Posterior cingulate gyrus (tissue), 11 donors: ENCODE results near the gene PSME2.
A peak's percentile ranks its signal among the peaks of the same experiment; 100 is the strongest.
"Not testable (repeated sequence)": the region's sequence is repeated elsewhere in the genome, so short reads cannot be mapped to it uniquely, and the experiment has no call there.

Source experiments
- DNase-seq, 10 donors: peaks; one replicate each; pipeline versions ENCODE4 v3.0.0 to v3.0.0-alpha.2; 2020 to 2021; ENCODE audit warnings: mixed read lengths in 3 of 10
- intact Hi-C: fragments of 100-400 bp; cut with DNase I; formaldehyde crosslinking; loops from one replicate; pipeline ENCODE4 v1.15.1; 2023

PSME2 gene

DNA sequence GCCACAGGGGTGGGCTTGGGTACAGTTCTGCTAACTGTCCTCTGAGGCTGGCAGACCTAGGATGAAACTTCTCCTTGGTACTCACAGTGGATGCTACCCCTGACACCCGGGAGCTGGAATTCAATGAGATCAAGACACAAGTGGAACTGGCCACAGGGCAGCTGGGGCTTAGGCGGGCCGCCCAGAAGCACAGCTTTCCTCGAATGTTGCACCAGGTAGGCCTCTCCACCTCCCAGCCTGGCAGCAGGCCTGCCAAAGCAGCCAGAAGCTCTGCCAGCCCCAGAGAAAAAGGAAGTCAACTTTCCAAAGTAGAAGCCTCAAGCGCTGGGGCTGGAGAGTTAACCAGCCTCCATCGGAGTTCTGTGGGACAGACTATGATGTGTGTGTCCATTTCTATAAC lies 29.2 kb downstream of the PSME2 start:
- intact Hi-C loops, result no loop called here
- DNase-seq, result peak in 2 of 10 donors; percentile 52 to 62

DNA sequence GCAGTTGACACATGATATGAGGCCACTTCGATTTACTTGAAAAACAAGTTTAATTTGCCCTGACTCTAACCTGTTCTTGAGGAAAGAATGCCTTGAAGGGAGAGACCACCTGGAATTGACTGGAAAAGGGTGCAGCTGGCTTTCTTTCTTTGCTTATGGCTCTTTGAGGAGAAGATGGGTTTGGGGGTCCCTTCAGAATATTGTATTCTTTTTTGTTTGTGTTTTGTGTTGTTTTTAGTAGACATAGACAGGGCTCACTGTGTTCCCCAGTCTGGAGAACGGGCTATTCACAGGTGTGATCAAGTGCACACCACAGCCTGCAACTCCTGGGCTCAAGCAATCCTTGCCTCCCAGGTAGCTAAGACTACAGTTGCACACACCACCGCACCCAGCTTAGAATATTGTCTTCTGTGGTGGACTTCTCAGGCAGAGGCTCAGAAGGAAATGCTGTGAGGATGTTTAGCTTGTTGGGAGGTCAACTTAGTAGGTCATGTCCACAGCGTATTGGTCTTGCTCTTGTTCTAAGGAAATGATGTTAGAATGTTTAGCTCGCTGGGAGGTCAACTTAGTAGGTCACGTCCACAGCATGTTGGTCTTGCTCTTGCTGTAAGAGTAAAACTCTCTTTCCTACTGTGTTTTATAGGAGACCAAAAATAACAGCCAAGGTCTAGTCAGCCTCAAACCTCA lies 30.1 kb downstream of the PSME2 start:
- peak in 1 of 10 donors; percentile 7 for DNase-seq
- intact Hi-C loops, result no loop called here

DNA sequence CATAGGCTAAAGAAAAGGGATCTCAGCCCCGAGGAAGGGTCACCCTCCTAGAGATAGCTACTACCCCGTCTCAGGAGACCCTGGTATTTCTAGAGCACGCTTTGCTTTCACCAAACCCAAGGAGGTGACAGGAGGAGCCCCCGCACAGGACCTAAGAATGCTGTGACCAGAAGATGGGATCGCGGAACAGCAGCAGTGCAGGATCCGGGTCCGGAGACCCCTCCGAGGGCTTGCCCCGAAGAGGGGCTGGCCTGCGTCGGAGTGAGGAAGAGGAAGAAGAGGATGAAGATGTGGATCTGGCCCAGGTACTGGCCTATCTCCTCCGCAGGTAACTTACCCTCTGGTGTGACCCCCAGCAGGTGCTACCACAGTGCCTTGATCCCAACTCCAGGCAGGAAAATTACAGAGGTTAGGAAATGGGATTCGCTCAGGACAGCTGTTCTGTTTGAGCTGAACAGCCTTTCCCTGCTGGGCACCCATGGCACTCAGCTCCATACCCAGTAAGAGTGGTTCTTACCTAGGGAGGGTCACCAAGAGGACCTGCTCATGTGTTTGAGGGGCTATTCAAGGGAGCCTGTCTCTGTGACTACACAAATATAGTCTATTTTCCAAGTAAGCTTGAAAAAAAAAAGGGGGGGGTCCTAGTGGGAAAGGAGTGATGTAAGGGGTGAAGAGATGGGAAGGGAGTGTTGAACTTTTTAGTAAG lies 30.8 kb downstream of the PSME2 start:
- peak in 2 of 10 donors; percentile 64 to 76 for DNase-seq
- intact Hi-C loops, result loop anchor here (2.0 kb wide), 1 partner anchor 25 kb away; the partner anchor contains the start of gene EMC9

DNA sequence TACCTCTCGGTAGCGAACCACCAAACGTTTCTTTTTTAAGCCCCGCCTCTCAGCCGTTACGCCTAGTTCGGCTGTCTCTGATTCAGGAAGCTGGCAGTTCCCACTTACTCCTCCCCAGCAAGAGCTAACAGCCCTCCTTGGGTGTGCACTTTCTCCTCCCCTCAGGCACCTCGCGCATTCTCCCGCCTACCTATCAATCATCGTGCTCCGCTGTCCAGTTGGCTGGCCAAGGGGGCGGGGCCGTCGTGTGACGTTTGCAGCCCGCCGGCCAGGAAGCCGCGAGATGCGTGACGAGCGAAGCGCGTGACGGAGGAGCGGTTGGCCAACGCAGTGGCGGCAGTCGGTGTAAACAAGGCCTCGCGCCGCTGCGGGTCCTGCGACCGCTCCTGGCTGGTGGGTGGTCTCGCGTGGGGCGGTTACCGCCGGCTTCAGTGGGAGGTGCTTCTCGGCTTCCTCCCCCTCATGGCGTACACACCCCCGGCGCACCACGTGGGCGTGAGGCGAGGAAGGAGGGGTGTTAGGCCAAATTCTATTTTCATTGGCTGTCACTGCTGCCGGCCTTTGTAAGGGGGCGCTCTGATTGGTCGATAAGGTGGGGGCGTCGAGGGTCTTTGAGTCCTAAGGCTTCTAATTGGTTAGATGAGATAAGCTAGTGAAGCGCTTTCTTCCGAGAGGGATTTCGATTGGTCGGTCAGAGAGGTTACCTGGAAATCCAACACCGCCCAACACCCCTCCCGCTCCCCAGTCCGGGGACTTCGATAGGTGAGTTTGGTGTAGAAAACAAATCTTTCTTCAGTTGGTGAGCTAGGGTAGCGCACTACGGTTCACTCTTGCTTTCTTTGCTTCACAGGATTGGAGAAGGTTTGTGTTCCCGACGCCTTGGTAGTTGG lies 31.6 kb downstream of the PSME2 start, which contains the start of the genes DCAF11 and NRL:
Gene DCAF11 (plus strand): TSS at position 246 of the 890 bp plus-strand sequence. CDS start 818 bp downstream, outside the sequence.
Gene NRL (minus strand): TSS at position 418 of the 890 bp plus-strand sequence. CDS start 32,101 bp downstream, outside the sequence.
- peak; percentile 96 to 100 (median 97) for DNase-seq
- intact Hi-C loops, result loop anchor here (1.0 to 2.0 kb wide), 3 partner anchors 26 to 47 kb away; partner anchors contain the start of genes EMC9, IRF9 and RNF31

DNA sequence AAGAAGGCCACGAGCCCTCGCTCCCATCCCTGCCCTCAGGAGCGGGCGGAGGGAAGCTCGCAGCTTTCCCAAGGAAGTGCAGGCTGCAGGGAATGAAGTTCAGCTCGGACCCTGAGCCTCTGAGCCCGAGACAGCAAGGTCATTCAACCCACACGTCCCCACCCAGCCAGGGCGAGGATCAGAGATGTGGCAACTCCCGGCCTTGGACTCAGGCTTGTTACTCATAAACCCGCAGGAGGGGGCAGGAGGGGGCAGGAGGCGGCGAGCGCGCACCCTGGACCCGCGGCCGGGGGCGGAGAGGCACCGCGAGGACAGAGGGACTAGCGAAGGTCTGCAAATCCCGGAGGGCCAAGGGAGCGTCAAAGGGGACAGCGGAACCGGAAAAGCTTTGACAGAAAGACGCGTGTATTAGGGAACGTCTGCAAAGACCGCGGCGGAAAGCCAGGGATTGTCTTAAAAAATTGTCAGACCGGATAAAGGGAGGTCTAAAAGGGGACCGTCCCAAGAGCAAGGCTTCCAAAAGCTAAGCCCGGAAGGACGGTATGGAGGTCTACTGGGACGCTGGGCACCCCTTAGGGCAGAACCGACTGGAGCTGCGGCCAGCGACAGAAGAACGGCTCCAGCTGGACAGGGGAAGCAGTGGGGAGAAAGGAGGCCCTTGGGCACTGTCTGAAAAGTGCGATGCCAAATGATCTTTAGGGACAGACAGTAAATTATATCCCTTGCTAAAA lies 32.4 kb downstream of the PSME2 start:
- intact Hi-C loops, result loop anchor here (1.0 to 2.0 kb wide), 3 partner anchors 27 to 47 kb away; partner anchors contain the start of genes EMC9, IRF9 and RNF31
- peak; percentile 63 to 96 (median 79) for DNase-seq

DNA sequence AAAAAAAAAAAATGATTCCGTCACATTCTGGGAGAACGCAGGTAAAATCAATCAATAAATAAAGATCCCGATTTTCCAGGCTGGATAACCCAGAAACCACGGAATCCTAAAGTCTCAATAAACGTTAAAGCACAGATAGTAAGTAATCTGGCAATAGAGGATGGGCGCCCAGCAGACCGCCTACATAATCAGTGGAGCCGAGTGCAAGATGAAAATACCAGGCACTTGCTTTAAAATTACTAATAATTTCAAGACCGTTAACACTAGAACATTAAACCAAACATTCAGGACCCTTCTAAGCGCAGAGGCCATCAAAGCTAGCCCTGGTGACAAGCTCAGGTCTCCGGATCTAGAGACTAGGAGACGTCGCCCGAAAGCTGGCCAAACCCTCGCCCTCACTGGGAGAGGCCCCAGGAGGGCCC lies 33.0 kb downstream of the PSME2 start:
- peak in 1 of 10 donors; percentile 55 for DNase-seq
- intact Hi-C loops, result no loop called here

DNA sequence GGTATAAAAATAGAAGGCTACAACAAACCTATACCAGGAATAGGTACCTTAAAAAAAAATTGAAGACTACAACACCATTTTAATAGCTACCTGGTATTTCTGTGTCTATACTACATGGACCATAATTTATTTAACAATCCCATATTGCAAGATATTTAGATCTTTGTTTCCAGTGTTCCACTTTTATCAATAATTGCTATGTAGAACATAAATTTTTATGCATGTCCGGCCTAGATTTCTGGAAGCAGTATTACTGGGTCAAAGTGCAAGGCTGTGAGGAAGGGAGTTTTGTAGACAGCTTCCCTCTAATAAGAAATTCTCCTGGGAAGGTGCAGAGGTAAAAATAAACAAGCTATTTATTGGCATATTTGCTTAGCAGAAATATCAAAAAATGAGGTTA lies 35.9 kb downstream of the PSME2 start:
- intact Hi-C loops, result no loop called here
- no peak for DNase-seq

DNA sequence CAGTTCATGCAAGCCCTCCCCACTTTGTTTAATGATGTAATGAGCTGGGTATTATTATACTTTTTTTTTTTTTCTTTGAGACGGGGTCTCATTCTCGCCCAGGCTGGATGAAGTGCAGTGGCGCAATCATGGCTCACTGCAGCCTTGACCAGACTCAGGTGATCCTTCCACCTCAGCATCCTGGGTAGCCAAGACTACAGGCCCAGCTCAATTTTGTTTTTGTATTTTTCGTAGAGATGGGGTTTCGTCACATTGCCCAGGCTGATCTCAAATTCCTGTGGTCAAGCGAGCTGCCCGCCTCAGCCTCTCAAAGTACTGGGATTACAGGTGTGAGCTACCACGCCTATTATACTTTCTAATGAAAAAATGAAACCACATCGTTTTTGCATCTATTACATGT lies 36.4 kb downstream of the PSME2 start:
- intact Hi-C loops, result no loop called here
- DNase-seq, result peak in 1 of 10 donors; percentile 34

DNA sequence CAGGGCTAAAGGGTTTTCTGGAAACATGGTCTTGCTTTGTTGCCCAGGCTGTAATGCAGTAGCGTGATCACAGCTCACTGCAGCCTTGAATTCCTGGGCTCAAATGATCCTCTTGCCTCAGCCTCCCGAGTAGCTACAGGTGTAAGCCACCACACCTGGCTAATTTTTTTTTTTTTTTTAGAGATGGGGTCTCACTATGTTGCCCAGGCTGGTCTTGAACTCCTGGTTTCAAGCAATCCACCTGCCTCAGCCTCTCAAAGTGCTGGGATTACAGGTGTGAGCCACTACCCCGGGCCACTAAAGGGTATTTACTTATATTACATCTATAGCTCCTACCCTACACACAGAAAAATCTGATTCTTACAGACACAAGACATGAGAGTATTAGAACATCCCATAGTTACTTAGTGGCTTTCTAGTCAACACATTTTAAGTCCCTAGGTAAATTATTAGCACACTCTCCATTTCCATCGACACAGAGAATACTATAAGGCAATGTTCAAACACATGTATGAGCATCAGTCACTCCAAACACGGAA lies 38.0 kb downstream of the PSME2 start:
- no peak for DNase-seq
- intact Hi-C loops, result no loop called here

DNA sequence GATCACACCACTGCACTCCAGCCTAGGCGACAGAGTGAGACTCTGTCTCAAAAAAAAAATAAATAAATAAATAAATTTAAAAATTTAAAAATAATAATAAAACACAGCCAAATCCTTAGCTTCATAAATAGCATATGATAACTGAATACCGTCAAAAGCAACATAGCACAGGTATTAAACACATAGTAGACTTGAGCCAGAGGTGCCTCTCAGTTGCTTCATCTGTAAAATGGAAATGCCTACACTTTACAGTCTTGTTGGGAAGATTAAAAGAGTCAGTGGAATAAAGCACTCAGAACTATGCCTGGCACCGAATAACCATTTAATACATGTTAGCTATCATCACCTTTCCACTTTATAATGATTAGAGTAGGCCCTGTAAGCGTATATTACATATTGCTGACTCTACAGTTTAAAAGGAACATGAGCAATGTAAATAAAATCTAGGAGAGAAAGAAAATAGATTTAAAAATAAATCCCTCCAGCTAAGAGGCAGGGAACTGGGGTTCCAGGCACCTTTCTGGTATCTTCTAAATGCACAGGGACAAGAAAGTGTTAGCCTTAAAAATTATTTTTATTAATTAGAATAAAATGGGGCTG lies 39.6 kb downstream of the PSME2 start:
- intact Hi-C loops, result no loop called here

DNA sequence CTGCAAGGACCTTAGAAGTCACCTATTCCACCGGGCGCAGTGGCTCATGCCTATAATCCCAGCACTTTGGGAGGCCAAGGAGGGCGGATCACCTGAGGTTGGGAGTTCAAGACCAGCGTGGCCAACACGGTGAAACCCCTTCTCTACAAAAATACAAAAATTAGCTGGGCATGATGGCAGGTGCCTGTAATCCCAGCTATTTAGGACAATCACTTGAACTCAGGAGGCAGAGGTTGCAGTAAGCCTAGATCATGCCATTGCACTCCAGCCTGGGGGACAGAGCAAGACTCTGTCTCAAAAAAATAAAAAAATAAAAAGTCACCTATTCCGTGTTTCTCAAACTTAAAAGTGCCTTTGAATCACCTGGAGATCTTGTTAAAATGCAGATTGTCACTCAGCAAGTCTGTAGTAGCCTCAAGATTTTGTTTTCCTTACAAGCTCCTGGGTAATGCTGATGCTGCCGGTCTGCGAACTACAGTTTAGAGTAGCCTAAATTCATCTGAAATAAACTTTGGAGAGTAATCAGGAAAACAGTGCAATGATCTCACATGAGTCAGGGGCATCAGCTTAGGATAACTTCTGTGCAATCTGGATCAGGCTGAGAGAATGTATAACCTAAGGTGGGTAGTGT lies 40.7 kb downstream of the PSME2 start:
- intact Hi-C loops, result not testable (repeated sequence)
- DNase-seq, result peak in 1 of 10 donors; percentile 18

More for the DNA sequence above, 39.6 kb downstream of the PSME2 start:
- DNase-seq, result no peak

DNA sequence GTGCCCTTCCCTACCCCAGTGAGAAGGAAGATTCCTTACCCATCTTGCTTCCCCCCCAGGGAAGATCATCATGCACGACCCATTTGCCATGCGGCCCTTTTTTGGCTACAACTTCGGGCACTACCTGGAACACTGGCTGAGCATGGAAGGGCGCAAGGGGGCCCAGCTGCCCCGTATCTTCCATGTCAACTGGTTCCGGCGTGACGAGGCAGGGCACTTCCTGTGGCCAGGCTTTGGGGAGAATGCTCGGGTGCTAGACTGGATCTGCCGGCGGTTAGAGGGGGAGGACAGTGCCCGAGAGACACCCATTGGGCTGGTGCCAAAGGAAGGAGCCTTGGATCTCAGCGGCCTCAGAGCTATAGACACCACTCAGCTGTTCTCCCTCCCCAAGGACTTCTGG lies 43.0 kb downstream of the PSME2 start:
- intact Hi-C loops, result no loop called here
- DNase-seq, result peak in 2 of 10 donors; percentile 33 to 62

DNA sequence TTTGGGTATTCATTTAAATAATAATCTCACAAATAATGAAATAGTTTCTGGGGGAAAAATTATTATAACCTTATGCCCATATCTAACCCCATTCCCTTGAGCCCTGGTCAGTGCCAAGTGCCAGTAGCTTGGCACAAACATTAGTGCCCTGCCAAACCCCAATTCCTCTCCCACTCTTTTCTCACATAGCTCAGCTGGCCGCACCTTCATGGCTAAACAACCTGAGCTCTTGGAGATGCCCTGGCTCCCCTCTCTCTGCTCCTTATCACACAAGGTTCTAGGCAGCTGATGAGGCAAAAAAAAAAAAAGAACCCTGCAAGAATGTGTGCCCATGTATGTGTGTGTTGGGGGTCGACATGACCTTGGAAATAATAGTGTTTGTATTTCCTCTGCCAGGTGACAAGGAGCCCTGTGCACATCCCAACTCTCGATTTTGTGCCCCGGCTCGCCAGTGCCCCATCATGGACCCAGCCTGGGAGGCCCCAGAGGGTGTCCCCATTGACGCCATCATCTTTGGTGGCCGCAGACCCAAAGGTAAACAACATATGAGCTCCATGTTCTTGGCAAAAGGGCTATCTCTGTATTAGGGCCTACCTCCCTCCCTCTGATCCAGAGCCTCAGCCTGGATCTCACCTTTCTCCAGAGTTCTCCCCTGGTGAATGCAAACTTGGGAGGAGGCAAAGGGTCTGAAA lies 43.9 kb downstream of the PSME2 start:
- DNase-seq, result peak in 3 of 10 donors; percentile 5 to 63 (median 52)
- intact Hi-C loops, result no loop called here

DNA sequence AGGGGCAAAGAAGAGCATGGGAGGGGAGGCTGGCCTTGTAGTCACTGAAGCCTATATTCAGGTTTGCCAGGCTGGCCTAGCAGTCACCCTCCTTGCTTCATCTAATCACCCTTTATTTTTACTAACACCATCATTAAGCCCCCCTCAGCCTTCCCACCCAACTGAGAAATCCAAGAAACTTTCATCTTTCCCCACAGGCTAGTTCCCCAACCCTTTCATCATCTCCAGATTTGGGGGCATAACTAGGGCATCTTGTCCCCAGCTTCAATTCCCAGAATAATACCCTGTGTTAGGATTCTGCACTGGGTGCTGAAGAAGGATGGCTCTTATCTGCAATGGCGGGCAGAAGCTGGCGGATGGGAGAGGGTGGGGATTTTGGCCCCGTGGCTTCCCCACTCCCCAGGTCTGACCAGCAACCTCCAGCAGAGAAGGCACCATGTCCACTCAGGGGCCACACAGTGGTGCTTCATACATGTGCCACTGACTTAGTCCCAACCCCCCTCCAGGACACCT lies 45.4 kb downstream of the PSME2 start:
- intact Hi-C loops, result no loop called here
- peak in 2 of 10 donors; percentile 7 to 12 for DNase-seq

DNA sequence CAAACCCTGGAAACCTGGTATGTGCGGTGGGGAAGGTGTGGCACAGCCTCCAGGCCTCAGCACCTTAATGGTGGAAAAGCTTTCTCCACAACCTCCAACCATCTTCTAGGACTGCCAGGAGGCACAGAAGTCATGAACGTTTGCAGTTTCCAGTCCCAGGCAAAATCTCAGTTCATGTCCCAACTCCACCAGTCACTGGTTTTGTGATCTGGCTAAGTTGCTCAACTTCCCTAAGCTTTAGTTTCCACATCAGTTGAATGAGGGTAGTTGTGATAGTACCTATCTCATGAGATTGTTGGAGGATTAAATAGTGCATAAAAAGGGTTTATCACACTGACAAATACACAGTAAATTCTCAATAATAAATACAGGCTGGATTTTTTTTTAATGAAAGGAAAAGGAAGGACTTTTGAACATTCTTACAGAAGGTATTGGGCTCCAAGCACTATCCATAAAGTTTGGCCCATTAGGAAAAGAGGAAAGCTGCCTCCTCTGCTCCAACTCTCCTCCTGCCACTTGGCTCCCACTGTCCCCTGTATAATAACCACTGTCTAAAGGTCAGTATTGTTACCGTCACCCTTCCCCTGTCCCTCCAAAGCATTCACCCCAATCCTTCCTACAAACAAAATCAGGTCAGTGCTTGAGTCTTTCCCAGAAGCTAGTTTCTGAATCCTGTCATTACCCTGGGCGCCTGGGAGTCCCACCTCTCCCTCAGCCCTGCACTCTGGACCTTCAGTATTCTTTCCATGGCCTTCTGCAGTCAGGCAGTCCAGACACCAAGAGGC lies 46.0 kb downstream of the PSME2 start:
- DNase-seq, result peak in 2 of 10 donors; percentile 2 to 9
- intact Hi-C loops, result no loop called here

DNA sequence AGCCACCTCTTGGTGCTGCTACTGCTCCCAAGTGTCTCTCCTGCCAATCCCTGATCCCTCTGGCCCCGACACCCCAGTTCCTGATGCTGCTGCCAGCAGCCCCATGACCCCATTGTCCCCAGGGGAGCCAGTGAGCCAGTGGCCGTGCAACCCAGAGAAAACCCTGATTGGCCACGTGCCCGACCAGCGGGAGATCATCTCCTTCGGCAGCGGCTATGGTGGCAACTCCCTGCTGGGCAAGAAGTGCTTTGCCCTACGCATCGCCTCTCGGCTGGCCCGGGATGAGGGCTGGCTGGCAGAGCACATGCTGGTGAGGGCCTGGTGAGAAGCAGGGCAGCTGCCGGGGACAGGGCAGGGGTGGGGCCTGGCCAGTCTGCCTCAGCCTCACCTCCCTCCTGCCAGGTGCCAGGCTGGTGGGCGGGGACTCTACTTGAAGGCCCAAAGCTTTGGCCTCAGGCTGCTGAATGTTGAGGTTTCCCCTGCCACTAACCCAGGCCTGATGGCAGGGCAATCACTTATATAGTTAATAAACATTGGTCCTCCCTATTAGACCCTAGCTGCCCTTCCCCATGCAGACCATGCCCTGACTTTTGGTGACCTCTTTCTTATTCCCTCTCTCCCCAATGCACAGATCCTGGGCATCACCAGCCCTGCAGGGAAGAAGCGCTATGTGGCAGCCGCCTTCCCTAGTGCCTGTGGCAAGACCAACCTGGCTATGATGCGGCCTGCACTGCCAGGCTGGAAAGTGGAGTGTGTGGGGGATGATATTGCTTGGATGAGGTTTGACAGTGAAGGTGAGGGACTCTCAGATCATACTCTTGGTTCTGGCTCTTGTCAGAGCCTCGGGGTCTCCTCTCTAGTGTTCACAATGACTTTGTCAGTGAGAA lies 47.2 kb downstream of the PSME2 start:
- intact Hi-C loops, result no loop called here
- DNase-seq, result peak in 4 of 10 donors; percentile 17 to 80 (median 48)
